ENCODE measurements around the gene TPX2.

The TPX2 gene

GRCh38 chr20:31707258-31707615 is 31.9 kb upstream of the TPX2 start:
- no peak for DNase-seq

GRCh38 chr20:31707994-31708735 is 30.9 kb upstream of the TPX2 start:
- no peak for DNase-seq

GRCh38 chr20:31708736-31709534 is 30.2 kb upstream of the TPX2 start:
- no peak for DNase-seq

GRCh38 chr20:31709939-31710338 is 29.2 kb upstream of the TPX2 start:
- DNase-seq, result no peak

- peak; percentile 81 to 83 for DNase-seq
These were observed 28.5 kb upstream of the TPX2 start for GRCh38 chr20:31710423-31711108.

GRCh38 chr20:31711179-31712111 is 27.6 kb upstream of the TPX2 start:
- peak; percentile 44 to 58 for DNase-seq

GRCh38 chr20:31712112-31712553 is 27.0 kb upstream of the TPX2 start:
- no peak for DNase-seq

GRCh38 chr20:31712564-31713311 is 26.4 kb upstream of the TPX2 start:
- DNase-seq, result no peak

- no peak for DNase-seq
These were observed 25.5 kb upstream of the TPX2 start for GRCh38 chr20:31713312-31714273.

GRCh38 chr20:31715766-31716165 is 23.3 kb upstream of the TPX2 start:
- DNase-seq, result no peak

- no peak for DNase-seq
These were observed 22.7 kb upstream of the TPX2 start for GRCh38 chr20:31716351-31716750.

- no peak for DNase-seq
These were observed 22.1 kb upstream of the TPX2 start for GRCh38 chr20:31716818-31717477.

- DNase-seq, result no peak
These were observed 21.4 kb upstream of the TPX2 start for GRCh38 chr20:31717478-31718201.

- no peak for DNase-seq
These were observed 20.0 kb upstream of the TPX2 start for GRCh38 chr20:31718952-31719643.

GRCh38 chr20:31719644-31720485 is 19.2 kb upstream of the TPX2 start:
- DNase-seq, result peak in 1 of 2 experiments; percentile 59

- DNase-seq, result no peak
These were observed 18.3 kb upstream of the TPX2 start for GRCh38 chr20:31720486-31721407.

All from NCI-H446 (cell line).